PC-9 (cell line): ENCODE data around the gene SYNRG. TPM values are rescaled to one million over a fixed set of nuclear protein-coding genes. Genes with fewer than 3 reads are reported as not detected.
A peak's percentile ranks its signal among the peaks of the same experiment; 100 is the strongest.

Experiments
- BruUV-seq: library from RNA; stranded (reverse); fragments of 400-500 nt; replicated peaks from 2 replicates; lab custom pipeline; 2021; lab: Mats Ljungman, UMichigan
- CTCF ChIA-PET: fragments of 300-600 bp; sonication (Branson Sonifier 250); formaldehyde crosslinking; loops from one replicate; lab custom pipeline; 2022; ENCODE audit warnings: antibody characterized with exemption; lab: Charles Lee
- POLR2A ChIA-PET: fragments of 300-600 bp; sonication (Branson Sonifier 250); formaldehyde crosslinking; loops from one replicate; lab custom pipeline; 2022; ENCODE audit warnings: antibody characterized with exemption; ENCODE audit not compliant: unreplicated experiment; lab: Charles Lee
- DNase-seq, 2 experiments: peaks; one replicate each; pipeline versions ENCODE4 v3.0.0 to v3.0.0-alpha.2; 2015 to 2022; ENCODE audit warnings: mixed read lengths in 1 of 2
- H2AFZ ChIP-seq: fragments of 200-600 bp; sonication (generic); 2 replicates; pipeline ENCODE4 v1.8.1; 2017; ENCODE audit warnings: antibody characterized with exemption
- H3F3A ChIP-seq: fragments of 200-600 bp; sonication (generic); 2 replicates; pipeline ENCODE4 v1.8.1; 2017; ENCODE audit warnings: antibody characterized with exemption, mild to moderate bottlenecking, low read depth; ENCODE audit not compliant: insufficient read depth
- H3K27ac ChIP-seq: fragments of 200-600 bp; sonication (generic); 2 replicates; pipeline ENCODE4 v1.6.1; 2016; ENCODE audit warnings: mixed run types
- H3K27me3 ChIP-seq: fragments of 200-600 bp; sonication (generic); 2 replicates; pipeline ENCODE4 v1.6.1; 2016; ENCODE audit warnings: low read depth, mixed run types; ENCODE audit not compliant: insufficient read depth
- H3K36me3 ChIP-seq: fragments of 200-600 bp; sonication (generic); 2 replicates; pipeline ENCODE4 v1.6.1; 2016; ENCODE audit warnings: low read depth, mixed run types
- H3K4me1 ChIP-seq: fragments of 200-600 bp; sonication (generic); replicated peaks from 2 replicates; pipeline ENCODE4 v1.6.1; 2016; ENCODE audit warnings: mixed run types; ENCODE audit not compliant: insufficient read depth
- H3K4me2 ChIP-seq: fragments of 200-600 bp; sonication (generic); 2 replicates; pipeline ENCODE4 v1.6.1; 2017; ENCODE audit warnings: mixed run types
- H3K4me3 ChIP-seq: fragments of 200-600 bp; sonication (generic); 2 replicates; pipeline ENCODE4 v1.6.1; 2016; ENCODE audit warnings: mixed run types
- H3K79me2 ChIP-seq: fragments of 200-600 bp; sonication (generic); 2 replicates; pipeline ENCODE4 v1.6.1; 2017; ENCODE audit warnings: low read depth, mixed run types
- H3K9me2 ChIP-seq: fragments of 200-600 bp; sonication (generic); 2 replicates; pipeline ENCODE4 v1.8.1; 2017; ENCODE audit warnings: mild to moderate bottlenecking; ENCODE audit not compliant: insufficient read depth
- H3K9me3 ChIP-seq: fragments of 200-600 bp; sonication (generic); 2 replicates; pipeline ENCODE4 v1.8.1; 2016; ENCODE audit warnings: low read depth; ENCODE audit not compliant: insufficient read depth
- H4K20me1 ChIP-seq: fragments of 200-600 bp; sonication (generic); 2 replicates; pipeline ENCODE4 v1.8.1; 2017; ENCODE audit not compliant: insufficient read depth
- CTCF ChIP-seq: fragments of 200-600 bp; sonication (generic); conservative IDR thresholded peaks from 2 replicates; pipeline ENCODE4 v1.6.1; 2017; ENCODE audit warnings: mixed run types, antibody characterized with exemption, mild to moderate bottlenecking, moderate library complexity
- EZH2 ChIP-seq: fragments of 200-600 bp; sonication (generic); IDR thresholded peaks from 2 replicates; pipeline ENCODE4 v1.8.0; 2017; ENCODE audit warnings: antibody characterized with exemption, low read depth
- intact Hi-C: fragments of 100-400 bp; cut with micrococcal nuclease; formaldehyde crosslinking; loops from one replicate; pipeline ENCODE4 v1.10.0; 2022; ENCODE audit not compliant: unreplicated experiment
- microRNA-seq: library from miRNA; unstranded; fragments of <30 nt; microRNA quantifications from one replicate; pipeline ENCODE4 v1.2.0, GENCODE V29; 2021; ENCODE audit warnings: borderline number of aligned reads, borderline replicate concordance
- total RNA-seq: library from RNA; stranded (reverse); gene quantifications from 2 replicates; pipeline ENCODE4 v1.2.3, GENCODE V29; 2021

Gene SYNRG
- total RNA-seq, 1 experiment from 2014 or later = 28.9 TPM

GRCh38 chr17:37470181-37470580 is 139.0 kb downstream of the SYNRG start:
- ChIA-PET POLR2A (no interaction called here), CTCF (no interaction called here)
- Histone ChIP-seq H3K4me3 (no peak overlapping the region), H3F3A (peaks cover 23% of the 10 kb centered on the region), H4K20me1 (no peaks in the 10 kb centered on the region), H3K27me3 (no peaks in the 10 kb centered on the region), H3K27ac (no peak overlapping the region), H3K4me2 (no peak overlapping the region), H2AFZ (no peak overlapping the region), H3K9me3 (no peaks in the 10 kb centered on the region), H3K36me3 (peaks cover 15% of the 10 kb centered on the region; the same call in 1 of the 2 replicates), H3K79me2 (no peaks in the 10 kb centered on the region), H3K9me2 (no peaks in the 10 kb centered on the region), H3K4me1 (peaks cover 29% of the 10 kb centered on the region)
- DNase-seq = no peak
- no TSS peak for BruUV-seq
- intact Hi-C loops = no loop called here
- no peak for TF ChIP-seq EZH2
- no peak for TF ChIP-seq CTCF

GRCh38 chr17:37466471-37466870 is 142.7 kb downstream of the SYNRG start:
- intact Hi-C loops = no loop called here
- H3K9me3 ChIP-seq = no peaks in the 10 kb centered on the region
- H4K20me1 ChIP-seq = no peaks in the 10 kb centered on the region
- DNase-seq = peak in 1 of 2 experiments; percentile 91
- no TSS peak for BruUV-seq
- no peaks in the 10 kb centered on the region for H3K27me3 ChIP-seq
- H3K9me2 ChIP-seq = no peaks in the 10 kb centered on the region
- peak overlapping the region; percentile 82 for H3K27ac ChIP-seq
- CTCF ChIA-PET = interaction anchor here (0.6 kb wide), 1 partner anchor 23 kb away, joined by 4 read pairs; no protein-coding TSS in a partner anchor
- H3K36me3 ChIP-seq = peaks cover 16% of the 10 kb centered on the region; the same call in 1 of the 2 replicates
- peaks cover 15% of the 10 kb centered on the region for H3F3A ChIP-seq
- POLR2A ChIA-PET = no interaction called here
- no peak overlapping the region for H2AFZ ChIP-seq
- H3K4me3 ChIP-seq = no peak overlapping the region
- no peak for TF ChIP-seq EZH2
- TF ChIP-seq CTCF = no peak
- H3K4me2 ChIP-seq = peak overlapping the region; percentile 35; the same call in 1 of the 2 replicates
- H3K79me2 ChIP-seq = no peaks in the 10 kb centered on the region
- peaks cover 22% of the 10 kb centered on the region for H3K4me1 ChIP-seq

GRCh38 chr17:37465069-37465616 is 144.1 kb downstream of the SYNRG start:
- Histone ChIP-seq H3K4me2 (no peak overlapping the region), H2AFZ (no peak overlapping the region)

More at GRCh38 chr17:37465069-37465616, 144.1 kb downstream of the SYNRG start:
- Histone ChIP-seq H3K79me2 (no peaks in the 10 kb centered on the region), H3K27me3 (no peaks in the 10 kb centered on the region), H4K20me1 (no peaks in the 10 kb centered on the region), H3K36me3 (peaks cover 5% of the 10 kb centered on the region; the same call in 1 of the 2 replicates), H3K4me1 (peaks cover 22% of the 10 kb centered on the region), H3K4me3 (no peak overlapping the region), H3K27ac (peak overlapping the region; percentile 82), H3F3A (peaks cover 15% of the 10 kb centered on the region), H3K9me3 (no peaks in the 10 kb centered on the region), H3K9me2 (no peaks in the 10 kb centered on the region)
- CTCF ChIA-PET = no interaction called here
- peak in 1 of 2 experiments; percentile 57 for DNase-seq
- no peak for TF ChIP-seq EZH2
- no peak for TF ChIP-seq CTCF
- intact Hi-C loops = no loop called here
- no TSS peak for BruUV-seq
- POLR2A ChIA-PET = no interaction called here

Small RNA genes within 50 kb of the gene (microRNA-seq; reads per million reads assigned to microRNA genes)
- gene MIR378J = not detected

Other genes with a start within 250 kb of the SYNRG start
- gene C17orf78, start 233.4 kb downstream of the SYNRG start, total RNA-seq = not detected in 2 replicates
- gene ACACA, start 202.6 kb downstream of the SYNRG start, total RNA-seq = 125 and 185 TPM in 2 replicates
- 24.6 and 25.2 TPM in 2 replicates for gene TADA2A, start 202.5 kb downstream of the SYNRG start, total RNA-seq
- 17.1 and 23.3 TPM in 2 replicates for gene DUSP14, start 119.5 kb downstream of the SYNRG start, total RNA-seq
- gene DDX52, start 34.0 kb upstream of the SYNRG start, total RNA-seq = 23.5 and 31.8 TPM in 2 replicates
- not detected in 2 replicates for gene HNF1B, start 135.6 kb upstream of the SYNRG start, total RNA-seq